Kidney (tissue), 14 donors: Measurements from ENCODE around the gene COPZ1. TPM values are rescaled to one million over a fixed set of nuclear protein-coding genes. Genes with fewer than 3 reads are reported as not detected.

ENCODE experiments used
- DNase-seq, 5 donors: peaks; one replicate each; pipeline ENCODE4 v3.0.0-alpha.2; 2013 to 2020
- FAIRE-seq: peaks from 2 replicates; lab custom pipeline; 2012; peaks lifted over from hg19 to GRCh38; lab: Jason Lieb, UNC
- H3K27ac ChIP-seq, 2 donors: one replicate each; pipeline ENCODE4 v1.7.0; 2013; ENCODE audit warnings: low read depth in 2 of 2, low read length in 2 of 2, inconsistent platforms in 1 of 2
- H3K27me3 ChIP-seq: one replicate; pipeline ENCODE4 v1.7.1; 2013; ENCODE audit warnings: low read length, inconsistent platforms; ENCODE audit not compliant: control insufficient read depth, insufficient read depth
- H3K36me3 ChIP-seq, 3 donors: one replicate each; pipeline versions ENCODE4 v1.7.0 to v1.7.1; 2013; ENCODE audit warnings: low read length in 3 of 3, control low read depth in 1 of 3, inconsistent platforms in 1 of 3; ENCODE audit not compliant: insufficient read depth in 3 of 3, control insufficient read depth in 2 of 3
- H3K4me1 ChIP-seq, 3 donors: one replicate each; pipeline versions ENCODE4 v1.7.0 to v1.7.1; 2013; ENCODE audit warnings: low read length in 3 of 3, inconsistent platforms in 1 of 3, low read depth in 1 of 3; ENCODE audit not compliant: control insufficient read depth in 2 of 3, insufficient read depth in 2 of 3
- H3K4me3 ChIP-seq, 3 donors: one replicate each; pipeline versions ENCODE4 v1.7.0 to v1.8.1; 2013; ENCODE audit warnings: low read length in 3 of 3, control low read depth in 1 of 3, inconsistent platforms in 1 of 3
- H3K9ac ChIP-seq, 3 donors: one replicate each; pipeline versions ENCODE4 v1.7.0 to v1.7.1; 2013; ENCODE audit warnings: low read length in 3 of 3, control low read depth in 1 of 3, inconsistent platforms in 1 of 3
- H3K9me3 ChIP-seq, 3 donors: one replicate each; pipeline versions ENCODE4 v1.7.0 to v1.7.1; 2013; ENCODE audit warnings: low read length in 3 of 3, control low read depth in 1 of 3, inconsistent platforms in 1 of 3; ENCODE audit not compliant: control insufficient read depth in 2 of 3, insufficient read depth in 1 of 3
- CTCF ChIP-seq: IDR thresholded peaks from 3 replicates; pipeline ENCODE4 v1.5.1; 2012; ENCODE audit warnings: mild to moderate bottlenecking, moderate library complexity, borderline replicate concordance; ENCODE audit not compliant: insufficient read depth; ENCODE audit errors: extremely low read depth
- intact Hi-C: fragments of 100-400 bp; cut with DNase I; formaldehyde crosslinking; loops from one replicate; pipeline ENCODE4 v1.11.1; 2022
- polyA plus RNA-seq: library from polyadenylated mRNA; stranded (reverse); fragments of 350-450 nt; fragmentation: Illumina TruSeq; extraction: RNeasy Lipid Tissue Mini Kit (QIAGEN cat#74804); gene quantifications from one replicate; pipeline ENCODE4 v1.2.3, GENCODE V29; 2014; ENCODE audit warnings: low read depth, low replicate concordance; ENCODE audit not compliant: insufficient read depth
- total RNA-seq: library from RNA; stranded (reverse); fragmentation: NEBNext Ultra II Directional; extraction: Animal tissue kit (Norgen Biotek cat#: 25700); gene quantifications from one replicate; pipeline ENCODE4 v1.2.1, GENCODE V29; 2021
- donor health status: control.
- donor health status: control.
- donor health status: control.
- donor health status: control.
- donor health status: control.
- donor health status: DM: yes; HTN: yes; CAD: no.
- donor health status: Normal renal cell carcinoma (clear cell type).

Gene COPZ1
- total and polyA plus RNA-seq, 2 donors from 2014 or later = 141 to 181 TPM

DNA sequence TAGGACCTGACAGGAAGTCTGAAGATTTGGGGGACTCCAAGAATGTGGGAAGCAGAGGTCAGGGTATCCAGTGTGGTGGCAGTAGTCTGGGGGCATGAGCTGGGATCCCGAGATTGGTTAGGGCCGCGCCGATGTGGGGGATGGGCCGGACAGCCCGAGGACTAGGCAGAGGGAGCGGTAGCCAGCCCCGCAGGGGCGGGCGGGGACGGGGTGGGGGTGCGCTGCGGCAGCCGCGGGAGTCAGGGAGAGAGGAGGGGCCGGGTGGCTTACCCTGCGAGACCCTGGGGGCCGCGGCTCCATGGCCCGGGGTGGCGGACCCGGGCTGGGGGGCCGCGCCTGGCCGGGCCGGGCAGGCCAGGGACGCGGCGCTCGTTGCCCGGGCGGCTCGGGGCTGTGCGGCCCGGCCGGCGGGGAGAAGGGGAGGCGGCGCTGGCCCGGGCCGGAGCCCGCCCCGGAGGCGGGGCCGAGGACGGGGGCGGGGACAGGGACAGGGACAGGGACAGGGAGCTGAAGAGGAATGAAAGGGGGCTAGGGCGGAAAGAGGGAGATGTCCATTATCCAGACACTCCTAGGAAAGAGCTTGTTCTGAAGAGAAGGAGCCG lies 54.0 kb downstream of the COPZ1 start:
- Histone ChIP-seq H3K27me3 (no peaks in the 10 kb centered on the region), H3K9me3 (no peaks in the 10 kb centered on the region), H3K4me3 (peak overlapping the region; percentile 45 to 77 (median 75)), H3K36me3 (no peaks in the 10 kb centered on the region), H3K27ac (peak overlapping the region in 1 of 2 donors; percentile 30), H3K4me1 (peaks cover 0 to 7% (median 7%) of the 10 kb centered on the region in 3 donors), H3K9ac (peak overlapping the region in 2 of 3 donors; percentile 45 to 71)
- DNase-seq (peak; percentile 68 to 89 (median 84)), FAIRE-seq (no peak)
- TF ChIP-seq CTCF = no peak
- intact Hi-C loops = loop anchor here (10.0 kb wide), 1 partner anchor 154 kb away; no protein-coding TSS in a partner anchor

GRCh38 chr12:54379398-54380201 lies 54.7 kb downstream of the COPZ1 start:
- Histone ChIP-seq H3K9ac (peak overlapping the region in 2 of 3 donors; percentile 45 to 71), H3K4me1 (peaks cover 0 to 7% (median 7%) of the 10 kb centered on the region in 3 donors), H3K27ac (peak overlapping the region; percentile 30 to 41), H3K36me3 (no peaks in the 10 kb centered on the region), H3K9me3 (no peaks in the 10 kb centered on the region), H3K4me3 (peak overlapping the region; percentile 45 to 77 (median 75)), H3K27me3 (no peaks in the 10 kb centered on the region)
- intact Hi-C loops = loop anchor here (10.0 kb wide), 1 partner anchor 155 kb away; no protein-coding TSS in a partner anchor
- DNase-seq = peak; percentile 95 to 96 (median 95)
- peak; percentile 100 for TF ChIP-seq CTCF
- FAIRE-seq = no peak

DNA sequence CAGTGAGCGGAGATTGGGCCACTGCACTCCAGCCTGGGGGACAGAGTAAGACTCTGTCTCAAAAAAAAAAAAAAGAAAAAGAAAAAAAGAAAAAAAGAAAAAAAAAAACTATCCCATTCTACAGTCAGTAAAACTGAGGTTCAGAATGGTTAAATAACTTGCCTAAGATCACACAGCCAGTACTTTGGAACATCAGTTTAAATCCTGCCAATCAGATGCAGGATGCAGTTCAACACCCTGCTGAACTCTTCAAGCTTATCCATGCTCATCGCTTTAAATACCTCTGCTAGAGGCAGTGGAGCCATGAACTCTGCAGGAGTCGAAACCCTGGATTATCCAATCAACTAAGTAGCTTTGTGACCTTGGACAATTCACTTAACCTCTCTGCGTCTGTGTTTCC lies 56.2 kb downstream of the COPZ1 start:
- no peak overlapping the region for H3K27ac ChIP-seq
- intact Hi-C loops = no loop called here

More for the DNA sequence above, 56.2 kb downstream of the COPZ1 start:
- Histone ChIP-seq H3K4me3 (no peak overlapping the region), H3K9ac (no peak overlapping the region), H3K9me3 (no peaks in the 10 kb centered on the region), H3K4me1 (peaks cover 0 to 10% (median 7%) of the 10 kb centered on the region in 3 donors), H3K36me3 (no peaks in the 10 kb centered on the region), H3K27me3 (no peaks in the 10 kb centered on the region)
- no peak for DNase-seq
- no peak for FAIRE-seq
- no peak for TF ChIP-seq CTCF
